Type B pancreatic cell (in vitro differentiated cells): ENCODE data around the gene PDE6A. TPM values are rescaled to one million over a fixed set of nuclear protein-coding genes. Genes with fewer than 3 reads are reported as not detected.

Source experiments
- DNase-seq: peaks from one replicate; pipeline ENCODE4 v3.0.0; 2021; ENCODE audit warnings: mixed read lengths; ENCODE audit not compliant: unreplicated experiment; ENCODE audit errors: extremely low spot score
- H3K27ac Mint-ChIP-seq: 2 replicates; pipeline ENCODE4 v1.8.0; 2021; ENCODE audit warnings: mild to moderate bottlenecking, mixed read lengths
- H3K27me3 Mint-ChIP-seq: 2 replicates; pipeline ENCODE4 v1.8.0; 2021; ENCODE audit warnings: mixed read lengths
- H3K36me3 Mint-ChIP-seq: 2 replicates; pipeline ENCODE4 v1.8.0; 2021; ENCODE audit warnings: mixed read lengths
- H3K4me1 Mint-ChIP-seq: one replicate; pipeline ENCODE4 v1.8.0; 2021; ENCODE audit warnings: mixed read lengths; ENCODE audit not compliant: unreplicated experiment
- H3K4me3 Mint-ChIP-seq: 2 replicates; pipeline ENCODE4 v1.8.0; 2021; ENCODE audit warnings: mild to moderate bottlenecking, mixed read lengths
- H3K9me3 Mint-ChIP-seq: 2 replicates; pipeline ENCODE4 v1.8.0; 2021; ENCODE audit warnings: mixed read lengths
- total RNA-seq: library from RNA; stranded (reverse); gene quantifications from 2 replicates; pipeline ENCODE4 v1.2.1, GENCODE V29; 2021; ENCODE audit warnings: low replicate concordance
- TF ChIP-seq, protein P1 (sequence below): fragments of 200-600 bp; sonication (generic); conservative IDR thresholded peaks from 2 replicates; pipeline ENCODE4 v1.5.0; 2021; ENCODE audit warnings: antibody characterized with exemption, mild to moderate bottlenecking

Gene PDE6A
- total RNA-seq, 1 donor from 2014 or later = not detected

DNA sequence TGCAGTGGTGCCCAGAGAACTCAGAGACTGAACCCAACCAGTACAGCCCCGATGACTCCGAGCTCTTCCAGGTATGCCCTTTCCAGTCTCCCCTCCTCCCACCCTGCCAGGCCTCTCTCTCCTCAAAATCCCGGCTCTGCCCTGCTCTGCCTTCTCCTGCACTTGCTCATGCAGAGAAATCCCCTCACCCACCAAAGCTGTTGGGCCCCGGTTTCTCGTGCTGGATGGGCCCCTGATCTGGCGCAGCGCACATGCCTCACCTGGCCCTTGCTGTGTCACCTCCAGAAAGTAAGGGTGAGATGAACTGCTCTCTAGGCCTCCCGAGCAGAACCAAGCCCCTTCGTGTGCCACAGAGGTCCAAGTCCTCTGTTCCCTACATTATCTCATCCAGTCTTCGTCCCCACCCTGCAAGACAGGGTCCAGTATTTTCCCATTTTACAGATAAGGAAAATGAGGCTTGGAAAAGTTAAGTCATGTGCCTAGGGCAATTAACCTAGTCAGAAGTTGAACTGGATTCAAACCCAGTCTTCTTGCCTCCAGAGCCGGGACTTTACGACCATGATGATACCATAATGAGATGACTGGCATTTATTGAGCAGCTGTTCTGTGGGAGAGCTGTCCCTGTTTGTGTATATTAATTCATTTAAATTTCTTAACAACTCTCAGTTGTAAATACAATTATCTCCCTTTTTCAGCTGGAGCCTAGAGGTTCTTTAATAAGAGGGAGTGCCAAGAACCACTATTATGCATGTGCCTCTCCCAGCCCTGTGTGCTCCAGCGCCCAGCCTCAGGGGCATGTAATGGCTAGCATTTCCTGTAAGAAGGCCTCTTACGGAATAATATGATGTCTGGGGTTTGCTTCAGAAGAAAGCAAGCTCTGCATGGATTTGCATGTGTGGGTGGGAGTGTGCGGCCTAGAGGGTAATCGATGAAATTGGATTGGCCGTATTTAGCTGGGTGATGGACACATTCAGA, 123.8 kb downstream of the PDE6A start:
- TF ChIP-seq, protein P1, sequence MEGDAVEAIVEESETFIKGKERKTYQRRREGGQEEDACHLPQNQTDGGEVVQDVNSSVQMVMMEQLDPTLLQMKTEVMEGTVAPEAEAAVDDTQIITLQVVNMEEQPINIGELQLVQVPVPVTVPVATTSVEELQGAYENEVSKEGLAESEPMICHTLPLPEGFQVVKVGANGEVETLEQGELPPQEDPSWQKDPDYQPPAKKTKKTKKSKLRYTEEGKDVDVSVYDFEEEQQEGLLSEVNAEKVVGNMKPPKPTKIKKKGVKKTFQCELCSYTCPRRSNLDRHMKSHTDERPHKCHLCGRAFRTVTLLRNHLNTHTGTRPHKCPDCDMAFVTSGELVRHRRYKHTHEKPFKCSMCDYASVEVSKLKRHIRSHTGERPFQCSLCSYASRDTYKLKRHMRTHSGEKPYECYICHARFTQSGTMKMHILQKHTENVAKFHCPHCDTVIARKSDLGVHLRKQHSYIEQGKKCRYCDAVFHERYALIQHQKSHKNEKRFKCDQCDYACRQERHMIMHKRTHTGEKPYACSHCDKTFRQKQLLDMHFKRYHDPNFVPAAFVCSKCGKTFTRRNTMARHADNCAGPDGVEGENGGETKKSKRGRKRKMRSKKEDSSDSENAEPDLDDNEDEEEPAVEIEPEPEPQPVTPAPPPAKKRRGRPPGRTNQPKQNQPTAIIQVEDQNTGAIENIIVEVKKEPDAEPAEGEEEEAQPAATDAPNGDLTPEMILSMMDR = no peak
- DNase-seq = no peak
- Mint-ChIP-seq H3K4me3 (no peak overlapping the region), H3K4me1 (peaks cover 16% of the 10 kb centered on the region), H3K36me3 (no peaks in the 10 kb centered on the region), H3K9me3 (no peaks in the 10 kb centered on the region), H3K27me3 (no peaks in the 10 kb centered on the region), H3K27ac (no peak overlapping the region)

DNA sequence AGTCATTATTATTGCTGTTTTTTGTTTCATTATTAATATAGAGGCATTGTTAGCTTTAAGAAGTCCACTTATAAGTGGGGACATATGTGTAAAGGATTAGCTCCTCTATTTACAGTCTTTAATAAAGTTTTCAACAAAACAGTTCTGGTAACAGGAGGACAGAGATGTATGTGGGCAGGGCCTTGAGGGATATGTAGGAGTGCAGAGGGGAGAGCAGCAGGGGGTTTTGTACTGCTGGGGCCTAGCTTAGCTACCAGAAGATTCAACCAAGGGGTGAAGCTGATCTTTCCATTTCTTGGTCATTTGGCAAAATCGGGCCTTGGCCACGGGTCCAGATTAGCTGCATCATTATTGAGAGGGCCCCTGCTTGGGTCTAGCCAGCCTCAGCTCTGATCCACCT, 124.6 kb downstream of the PDE6A start:
- Mint-ChIP-seq H3K27me3 (no peaks in the 10 kb centered on the region), H3K4me3 (no peak overlapping the region), H3K9me3 (no peaks in the 10 kb centered on the region)

GRCh38 chr5:149818116-149818515, 126.5 kb downstream of the PDE6A start:
- TF ChIP-seq, protein P1 = no peak
- Mint-ChIP-seq H3K4me3 (no peak overlapping the region), H3K9me3 (no peaks in the 10 kb centered on the region), H3K4me1 (peaks cover 20% of the 10 kb centered on the region), H3K27ac (no peak overlapping the region), H3K36me3 (no peaks in the 10 kb centered on the region), H3K27me3 (no peaks in the 10 kb centered on the region)
- no peak for DNase-seq

More for the DNA sequence above, 124.6 kb downstream of the PDE6A start:
- TF ChIP-seq, protein P1 = no peak
- Mint-ChIP-seq H3K27ac (no peak overlapping the region), H3K36me3 (no peaks in the 10 kb centered on the region), H3K4me1 (peaks cover 16% of the 10 kb centered on the region)
- DNase-seq = no peak

DNA sequence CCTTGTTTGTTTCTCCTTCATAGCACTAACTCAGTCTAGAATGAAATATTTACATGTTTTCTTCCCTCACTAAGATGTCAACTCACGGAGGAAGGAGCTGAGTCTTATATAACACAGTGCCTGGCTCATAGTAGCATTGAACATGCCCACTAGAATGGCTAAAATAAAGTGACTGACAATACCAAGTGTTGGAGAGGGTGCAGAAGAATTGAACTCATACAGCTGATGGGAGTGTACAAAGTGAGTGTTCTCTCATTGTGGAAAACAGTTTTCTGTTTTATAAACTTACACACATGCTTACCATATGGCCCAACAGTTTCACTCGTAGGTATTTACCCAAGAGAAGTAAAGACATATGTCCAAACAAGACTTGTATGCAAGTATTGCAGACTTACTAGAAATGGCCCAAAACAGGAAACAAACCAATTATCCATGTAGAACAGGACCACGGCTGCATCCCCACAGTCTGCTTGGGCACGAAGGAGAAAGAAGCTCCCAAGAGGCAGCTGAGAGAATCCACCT, 127.0 kb downstream of the PDE6A start:
- no peak overlapping the region for H3K4me3 Mint-ChIP-seq
- no peak for DNase-seq
- no peak overlapping the region for H3K27ac Mint-ChIP-seq

GRCh38 chr5:149816661-149817060, 127.9 kb downstream of the PDE6A start:
- Mint-ChIP-seq H3K27ac (no peak overlapping the region), H3K36me3 (no peaks in the 10 kb centered on the region), H3K4me3 (no peak overlapping the region), H3K27me3 (peaks cover 2% of the 10 kb centered on the region), H3K4me1 (peaks cover 26% of the 10 kb centered on the region), H3K9me3 (no peaks in the 10 kb centered on the region)
- DNase-seq = no peak
- TF ChIP-seq, protein P1 = no peak

More for the DNA sequence above, 127.0 kb downstream of the PDE6A start:
- Mint-ChIP-seq H3K36me3 (no peaks in the 10 kb centered on the region), H3K27me3 (peaks cover 2% of the 10 kb centered on the region), H3K9me3 (no peaks in the 10 kb centered on the region), H3K4me1 (peaks cover 25% of the 10 kb centered on the region)
- TF ChIP-seq, protein P1 = no peak
